Gastrocnemius medialis (tissue), 4 donors: ENCODE measurements around the gene ERI2. TPM values are rescaled to one million over a fixed set of nuclear protein-coding genes. Genes with fewer than 3 reads are reported as not detected.

Experiments
- ATAC-seq, 2 donors: fragments of 150-250 bp; one replicate each; pipeline ENCODE4 v1.9.1; 2016
- DNase-seq, 2 donors: peaks; one replicate each; pipeline ENCODE4 v3.0.0-alpha.2; 2019
- H3K27ac ChIP-seq, 4 donors: fragments of 200-600 bp; sonication (generic); 1 replicate in 1 of 4; 2 replicates in 3 of 4; pipeline ENCODE4 v1.5.1; 2016 to 2018; ENCODE audit warnings: mild to moderate bottlenecking in 2 of 4, moderate library complexity in 1 of 4
- H3K27me3 ChIP-seq, 3 donors: fragments of 200-600 bp; sonication (generic) in 2 of 3; 1 replicate in 1 of 3; 2 replicates in 2 of 3; pipeline versions ENCODE4 v1.5.1 to v1.6.0; 2016 to 2019; ENCODE audit warnings: mild to moderate bottlenecking in 1 of 3, moderate library complexity in 1 of 3
- H3K36me3 ChIP-seq, 2 donors: fragments of 200-600 bp; sonication (generic) in 1 of 2; one replicate each; pipeline ENCODE4 v1.5.1; 2017 to 2018
- H3K4me1 ChIP-seq, 2 donors: fragments of 200-600 bp; sonication (generic) in 1 of 2; one replicate each; pipeline ENCODE4 v1.5.1; 2016 to 2017; ENCODE audit warnings: mild to moderate bottlenecking in 2 of 2
- H3K4me3 ChIP-seq, 4 donors: fragments of 200-600 bp; sonication (generic) in 3 of 4; 1 replicate in 1 of 4; 2 replicates in 3 of 4; pipeline ENCODE4 v1.5.1; 2016 to 2019; ENCODE audit warnings: mild to moderate bottlenecking in 2 of 4
- H3K9me3 ChIP-seq, 3 donors: fragments of 200-600 bp; sonication (generic) in 2 of 3; 1 replicate in 1 of 3; 2 replicates in 2 of 3; pipeline ENCODE4 v1.5.1; 2016 to 2019
- CTCF ChIP-seq, 5 experiments: fragments of 450-650 bp in 3 of 5; fragments of 200-600 bp in 2 of 5; sonication (generic) in 2 of 5; IDR thresholded peaks in 4 of 5; conservative IDR thresholded peaks in 1 of 5; 1 replicate in 4 of 5; 2 replicates in 1 of 5; pipeline ENCODE4 v1.5.1; 2016 to 2019; ENCODE audit warnings: antibody characterized with exemption in 5 of 5, mild to moderate bottlenecking in 3 of 5, moderate library complexity in 3 of 5
- POLR2A ChIP-seq, 2 donors: fragments of 450-650 bp; IDR thresholded peaks; one replicate each; pipeline ENCODE4 v1.6.1; 2017; ENCODE audit warnings: antibody characterized with exemption in 2 of 2, mild to moderate bottlenecking in 2 of 2, moderate library complexity in 2 of 2
- in situ Hi-C, 4 donors: fragments of 200-750 bp; cut with MboI; loops; one replicate each; pipeline versions ENCODE4 v1.15.0 to v1.8.0; 2017; ENCODE audit warnings: low sequenced_read_pairs in 4 of 4
- intact Hi-C: fragments of 100-400 bp; cut with DNase I; formaldehyde crosslinking; loops from one replicate; pipeline ENCODE4 v1.15.1; 2023; ENCODE audit warnings: low total_unique reads
- total RNA-seq, 4 donors: library from RNA; depleted of rRNA; stranded (reverse); fragments of >200 nt; gene quantifications; one replicate each; pipeline versions ENCODE4 v1.1.0 to v1.2.3, GENCODE V29; 2016

ERI2 gene
- total RNA-seq, 4 donors from 2014 or later: 3.0 to 30.5 (median 9.8) TPM

GRCh38 chr16:20853143-20853542, 46.9 kb upstream of the ERI2 start:
- H3K27ac ChIP-seq: peak overlapping the region; percentile 8 to 72 (median 24)
- H3K27me3 ChIP-seq: no peaks in the 10 kb centered on the region
- intact Hi-C loops: no loop called here
- no peak for TF ChIP-seq POLR2A (IDR thresholded peaks at IDR 0.05)
- no peaks in the 10 kb centered on the region for H3K9me3 ChIP-seq
- DNase-seq (no peak), ATAC-seq (no peak)
- peaks cover 0 to 8% of the 10 kb centered on the region in 2 donors for H3K36me3 ChIP-seq
- H3K4me3 ChIP-seq: no peak overlapping the region
- peaks cover 23 to 35% of the 10 kb centered on the region in 2 donors for H3K4me1 ChIP-seq
- in situ Hi-C loops: loop anchor here in 3 of 4 donors (5.0 to 25.0 kb wide), 5 partner anchors 62 to 434 kb away; partner anchors contain the start of gene CRYM (in 1 of the 3)

- Histone ChIP-seq H3K9me3 (no peaks in the 10 kb centered on the region), H3K4me1 (peaks cover 23 to 37% of the 10 kb centered on the region in 2 donors), H3K36me3 (no peaks in the 10 kb centered on the region), H3K4me3 (no peak overlapping the region), H3K27ac (peak overlapping the region; percentile 46 to 75 (median 70)), H3K27me3 (no peaks in the 10 kb centered on the region)
- in situ Hi-C loops: loop anchor here in 3 of 4 donors (5.0 to 25.0 kb wide), 5 partner anchors 63 to 436 kb away; partner anchors contain the start of gene CRYM (in 1 of the 3)
- ATAC-seq (peak; percentile 93 to 95), DNase-seq (peak; percentile 66 to 87)
- intact Hi-C loops: loop anchor here (1.0 kb wide), 1 partner anchor 48 kb away; no protein-coding TSS in a partner anchor
- TF ChIP-seq POLR2A (IDR thresholded peaks at IDR 0.05) (peak in 1 of 2 donors; percentile 9), CTCF (IDR thresholded peaks at IDR 0.05 in 4 of 5, conservative IDR thresholded peaks at IDR 0.05 in 1 of 5) (no peak)
Observed at GRCh38 chr16:20851601-20852000, 45.3 kb upstream of the ERI2 start.

GRCh38 chr16:20850981-20851380, 44.7 kb upstream of the ERI2 start:
- peak; percentile 13 to 35 for ATAC-seq
- no peaks in the 10 kb centered on the region for H3K9me3 ChIP-seq

GRCh38 chr16:20849589-20850390, 43.5 kb upstream of the ERI2 start:
- intact Hi-C loops: loop anchor here (1.0 kb wide), 1 partner anchor 234 kb away; no protein-coding TSS in a partner anchor
- Histone ChIP-seq H3K4me1 (peaks cover 23 to 42% of the 10 kb centered on the region in 2 donors), H3K9me3 (no peaks in the 10 kb centered on the region), H3K36me3 (no peaks in the 10 kb centered on the region), H3K4me3 (no peak overlapping the region), H3K27me3 (no peaks in the 10 kb centered on the region), H3K27ac (peak overlapping the region in 3 of 4 donors; percentile 38 to 75 (median 72))
- peak; percentile 89 to 96 (median 96) for TF ChIP-seq CTCF (IDR thresholded peaks at IDR 0.05 in 4 of 5, conservative IDR thresholded peaks at IDR 0.05 in 1 of 5)
- TF ChIP-seq POLR2A (IDR thresholded peaks at IDR 0.05): no peak
- DNase-seq (peak in 1 of 2 donors; percentile 42), ATAC-seq (peak in 1 of 2 donors; percentile 43)
- in situ Hi-C loops: loop anchor here in 3 of 4 donors (5.0 to 25.0 kb wide), 5 partner anchors 65 to 438 kb away; partner anchors contain the start of gene CRYM (in 1 of the 3)

More at GRCh38 chr16:20850981-20851380, 44.7 kb upstream of the ERI2 start:
- in situ Hi-C loops: loop anchor here in 3 of 4 donors (5.0 to 25.0 kb wide), 5 partner anchors 64 to 436 kb away; partner anchors contain the start of gene CRYM (in 1 of the 3)
- DNase-seq: peak in 1 of 2 donors; percentile 34
- Histone ChIP-seq H3K27me3 (no peaks in the 10 kb centered on the region), H3K4me3 (no peak overlapping the region), H3K27ac (peak overlapping the region; percentile 38 to 75 (median 70)), H3K36me3 (no peaks in the 10 kb centered on the region), H3K4me1 (peaks cover 23 to 42% of the 10 kb centered on the region in 2 donors)
- intact Hi-C loops: loop anchor here (1.0 kb wide), 2 partner anchors 48 to 232 kb away; no protein-coding TSS in a partner anchor
- TF ChIP-seq CTCF (IDR thresholded peaks at IDR 0.05 in 4 of 5, conservative IDR thresholded peaks at IDR 0.05 in 1 of 5) (no peak), POLR2A (IDR thresholded peaks at IDR 0.05) (no peak)

- peaks cover 23 to 33% of the 10 kb centered on the region in 2 donors for H3K4me1 ChIP-seq
- no peaks in the 10 kb centered on the region for H3K9me3 ChIP-seq
- H3K4me3 ChIP-seq: no peak overlapping the region
- H3K27me3 ChIP-seq: no peaks in the 10 kb centered on the region
- TF ChIP-seq POLR2A (IDR thresholded peaks at IDR 0.05): no peak
- TF ChIP-seq CTCF (IDR thresholded peaks at IDR 0.05 in 4 of 5, conservative IDR thresholded peaks at IDR 0.05 in 1 of 5): no peak
- ATAC-seq (no peak), DNase-seq (no peak)
- intact Hi-C loops (no loop called here), in situ Hi-C loops (no loop called here)
- H3K36me3 ChIP-seq: no peaks in the 10 kb centered on the region
- H3K27ac ChIP-seq: no peak overlapping the region
Observed at GRCh38 chr16:20847550-20847949, 41.3 kb upstream of the ERI2 start.
